Adrenal gland (tissue), 12 donors: Measurements from ENCODE around the gene HMGXB3. TPM values are rescaled to one million over a fixed set of nuclear protein-coding genes. Genes with fewer than 3 reads are reported as not detected.

Experiments used
- DNase-seq, 7 donors: peaks; one replicate each; pipeline ENCODE4 v3.0.0-alpha.2; 2019 to 2020
- H3K27ac ChIP-seq, 5 donors: fragments of 200-600 bp; sonication (generic) in 4 of 5; 1 replicate in 3 of 5; 2 replicates in 2 of 5; pipeline versions ENCODE4 v1.5.1 to v1.8.0; 2016 to 2020; ENCODE audit warnings: mild to moderate bottlenecking in 1 of 5
- H3K27me3 ChIP-seq: fragments of 200-600 bp; 2 replicates; pipeline ENCODE4 v1.8.0; 2021
- H3K36me3 ChIP-seq, 2 donors: fragments of 200-600 bp; replicated peaks in 1 of 2; 1 replicate in 1 of 2; 2 replicates in 1 of 2; pipeline versions ENCODE4 v1.5.1 to v1.8.0; 2018 to 2022
- H3K4me1 ChIP-seq, 2 donors: fragments of 200-600 bp; replicated peaks in 1 of 2; 1 replicate in 1 of 2; 2 replicates in 1 of 2; pipeline versions ENCODE4 v1.5.1 to v1.8.0; 2018 to 2021
- H3K4me3 ChIP-seq, 4 donors: fragments of 200-600 bp; sonication (generic) in 3 of 4; one replicate each; pipeline ENCODE4 v1.5.1; 2016 to 2018
- H3K9me3 ChIP-seq, 3 donors: fragments of 200-600 bp; sonication (generic) in 1 of 3; replicated peaks in 1 of 3; 1 replicate in 2 of 3; 2 replicates in 1 of 3; pipeline versions ENCODE4 v1.5.1 to v1.8.0; 2016 to 2021
- POLR2A ChIP-seq, 2 donors: fragments of 450-650 bp; IDR thresholded peaks; one replicate each; pipeline ENCODE4 v1.6.1; 2017; ENCODE audit warnings: antibody characterized with exemption in 2 of 2, mild to moderate bottlenecking in 2 of 2, moderate library complexity in 1 of 2
- WGBS, 4 donors: extraction: QIAGEN DNeasy Blood & Tissue Kit in 2 of 4; methylation state at CpG; one replicate each; pipeline versions ENCODE4 v1.1.5 to v1.1.7; 2013 to 2017; 5-methylcytosine and 5-hydroxymethylcytosine counted together
- intact Hi-C, 2 donors: fragments of 100-400 bp; cut with DNase I; formaldehyde crosslinking; loops; one replicate each; pipeline versions ENCODE4 v1.14.1 to v1.15.0; 2022 to 2023
- polyA plus RNA-seq, 3 donors: library from polyadenylated mRNA; stranded (reverse); fragments of 200-250 nt in 2 of 3; fragments of 350-450 nt in 1 of 3; fragmentation: Illumina TruSeq in 1 of 3; extraction: RNeasy Lipid Tissue Mini Kit (QIAGEN cat#74804) in 1 of 3; gene quantifications; one replicate each; pipeline ENCODE4 v1.2.3, GENCODE V29; 2013 to 2014
- total RNA-seq, 9 donors: library from RNA; depleted of rRNA in 4 of 9; stranded (reverse); fragments of >200 nt in 4 of 9; fragments of 120-200 nt in 1 of 9; fragmentation: NEBNext Ultra II Directional in 1 of 9; extraction: Animal tissue kit (Norgen Biotek cat#: 25700) in 1 of 9; gene quantifications; one replicate each; pipeline versions ENCODE4 v1.1.0 to v1.2.4, GENCODE V29; 2013 to 2023
- TF ChIP-seq, protein P1 (sequence below), 6 experiments: fragments of 450-650 bp in 4 of 6; fragments of 200-600 bp in 2 of 6; sonication (generic) in 1 of 6; IDR thresholded peaks; 1 replicate in 5 of 6; 2 replicates in 1 of 6; pipeline versions ENCODE4 v1.5.1 to v1.8.0; 2016 to 2021; ENCODE audit warnings: antibody characterized with exemption in 6 of 6, mild to moderate bottlenecking in 2 of 6, moderate library complexity in 1 of 6
- donor health status: healthy with polysubstance abuse.
- donor health status: Bipolar disorder and iron deficiency.
- donor health status: DM: yes; HTN: yes; CAD: no.
- donor health status: DM: no; HTN: no; CAD: no.
- donor health status: DM: no; HTN: no; CAD: no.
- donor health status: DM: yes; HTN: yes; CAD: no.

The HMGXB3 gene
- total and polyA plus RNA-seq, 12 donors = 22.8 to 56.5 (median 36.1) TPM

DNA sequence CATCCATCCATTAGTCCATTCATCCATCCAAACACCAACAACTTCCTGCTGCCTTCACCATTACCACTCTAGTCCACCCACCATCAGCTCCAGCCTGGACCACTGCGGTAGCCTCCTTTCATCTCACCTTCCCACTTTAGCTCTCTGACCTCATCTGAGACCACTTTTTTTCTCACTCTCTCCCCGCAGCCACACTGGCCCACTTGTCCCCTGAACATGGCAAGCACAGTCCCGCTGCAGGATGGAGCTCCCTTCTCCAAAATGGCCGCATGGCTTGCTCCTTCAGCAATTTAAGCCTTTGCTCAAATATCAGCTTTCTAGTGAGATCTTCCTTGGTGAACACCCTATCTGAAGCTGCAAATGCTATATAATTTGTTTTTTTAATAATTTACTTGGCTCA, 74.7 kb downstream of the HMGXB3 start:
- Histone ChIP-seq H3K27ac (no peak overlapping the region), H3K36me3 (peaks cover 0 to 3% of the 10 kb centered on the region in 2 donors), H3K27me3 (no peaks in the 10 kb centered on the region), H3K4me3 (no peak overlapping the region), H3K4me1 (no peaks in the 10 kb centered on the region), H3K9me3 (no peaks in the 10 kb centered on the region)
- TF ChIP-seq, protein P1, sequence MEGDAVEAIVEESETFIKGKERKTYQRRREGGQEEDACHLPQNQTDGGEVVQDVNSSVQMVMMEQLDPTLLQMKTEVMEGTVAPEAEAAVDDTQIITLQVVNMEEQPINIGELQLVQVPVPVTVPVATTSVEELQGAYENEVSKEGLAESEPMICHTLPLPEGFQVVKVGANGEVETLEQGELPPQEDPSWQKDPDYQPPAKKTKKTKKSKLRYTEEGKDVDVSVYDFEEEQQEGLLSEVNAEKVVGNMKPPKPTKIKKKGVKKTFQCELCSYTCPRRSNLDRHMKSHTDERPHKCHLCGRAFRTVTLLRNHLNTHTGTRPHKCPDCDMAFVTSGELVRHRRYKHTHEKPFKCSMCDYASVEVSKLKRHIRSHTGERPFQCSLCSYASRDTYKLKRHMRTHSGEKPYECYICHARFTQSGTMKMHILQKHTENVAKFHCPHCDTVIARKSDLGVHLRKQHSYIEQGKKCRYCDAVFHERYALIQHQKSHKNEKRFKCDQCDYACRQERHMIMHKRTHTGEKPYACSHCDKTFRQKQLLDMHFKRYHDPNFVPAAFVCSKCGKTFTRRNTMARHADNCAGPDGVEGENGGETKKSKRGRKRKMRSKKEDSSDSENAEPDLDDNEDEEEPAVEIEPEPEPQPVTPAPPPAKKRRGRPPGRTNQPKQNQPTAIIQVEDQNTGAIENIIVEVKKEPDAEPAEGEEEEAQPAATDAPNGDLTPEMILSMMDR (IDR thresholded peaks at IDR 0.05) = no peak
- no peak for TF ChIP-seq POLR2A (IDR thresholded peaks at IDR 0.05)
- DNase-seq = peak in 2 of 7 donors; percentile 4 to 41
- intact Hi-C loops = no loop called here
- 86 to 95% (median 91%) methylated on average over 4 of the region's 4 CpGs for WGBS, 4 donors

DNA sequence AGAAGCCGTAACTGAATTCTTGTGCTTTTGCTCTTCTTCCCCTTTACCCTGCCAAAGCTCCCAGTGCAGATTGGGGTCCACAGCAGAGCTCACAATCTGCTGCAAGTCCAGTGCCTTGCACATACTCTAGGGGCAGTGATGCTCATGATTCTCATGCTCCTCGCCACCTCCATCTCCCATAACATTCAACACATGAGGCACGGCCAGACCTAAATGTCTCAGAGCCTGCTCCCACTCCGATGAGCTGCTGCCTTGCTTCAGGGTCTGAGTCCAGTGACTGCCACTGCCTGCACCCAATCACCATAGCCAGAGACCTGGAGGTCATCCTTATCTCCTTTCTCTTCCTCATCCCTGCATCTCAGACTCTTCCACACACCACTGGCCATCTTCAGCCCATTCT, 75.3 kb downstream of the HMGXB3 start:
- TF ChIP-seq, protein P1 (IDR thresholded peaks at IDR 0.05) = no peak
- no peak for TF ChIP-seq POLR2A (IDR thresholded peaks at IDR 0.05)

DNA sequence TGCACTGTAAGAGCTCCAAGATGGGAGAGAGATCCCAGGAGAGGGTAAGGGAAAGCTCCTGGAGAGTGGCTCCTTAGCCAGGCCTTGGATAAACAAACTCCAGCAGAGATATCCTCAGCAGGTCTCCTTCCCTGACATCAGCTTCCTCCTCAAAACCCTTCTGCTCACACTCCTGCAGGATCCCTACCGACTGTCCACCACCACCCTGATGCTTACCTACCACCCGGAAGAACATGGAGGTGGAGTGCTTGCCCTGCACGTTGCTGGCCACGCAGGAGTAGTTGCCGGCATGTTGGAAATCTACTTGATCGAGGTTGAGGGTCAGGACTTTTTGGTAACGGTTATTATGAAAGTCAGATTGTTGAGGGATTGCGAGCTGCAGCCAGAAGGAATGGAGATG, 76.5 kb downstream of the HMGXB3 start:
- TF ChIP-seq POLR2A (IDR thresholded peaks at IDR 0.05) = no peak
- TF ChIP-seq, protein P1 (IDR thresholded peaks at IDR 0.05) = no peak
- peak in 1 of 7 donors; percentile 1 for DNase-seq
- 85 to 95% (median 91%) methylated on average over 8 of the region's 8 CpGs for WGBS, 4 donors
- Histone ChIP-seq H3K27me3 (no peaks in the 10 kb centered on the region), H3K36me3 (peaks cover 0 to 3% of the 10 kb centered on the region in 2 donors), H3K9me3 (no peaks in the 10 kb centered on the region), H3K4me3 (no peak overlapping the region), H3K27ac (no peak overlapping the region), H3K4me1 (peaks cover 0 to 5% of the 10 kb centered on the region in 2 donors)
- intact Hi-C loops = no loop called here

More for the DNA sequence above, 75.3 kb downstream of the HMGXB3 start:
- Histone ChIP-seq H3K27me3 (no peaks in the 10 kb centered on the region), H3K9me3 (no peaks in the 10 kb centered on the region), H3K27ac (no peak overlapping the region), H3K4me1 (no peaks in the 10 kb centered on the region), H3K4me3 (no peak overlapping the region), H3K36me3 (peaks cover 0 to 3% of the 10 kb centered on the region in 2 donors)
- DNase-seq = peak in 1 of 7 donors; percentile 9
- intact Hi-C loops = no loop called here
- WGBS, 4 donors = 79 to 86% (median 83%) methylated on average over 4 of the region's 4 CpGs

DNA sequence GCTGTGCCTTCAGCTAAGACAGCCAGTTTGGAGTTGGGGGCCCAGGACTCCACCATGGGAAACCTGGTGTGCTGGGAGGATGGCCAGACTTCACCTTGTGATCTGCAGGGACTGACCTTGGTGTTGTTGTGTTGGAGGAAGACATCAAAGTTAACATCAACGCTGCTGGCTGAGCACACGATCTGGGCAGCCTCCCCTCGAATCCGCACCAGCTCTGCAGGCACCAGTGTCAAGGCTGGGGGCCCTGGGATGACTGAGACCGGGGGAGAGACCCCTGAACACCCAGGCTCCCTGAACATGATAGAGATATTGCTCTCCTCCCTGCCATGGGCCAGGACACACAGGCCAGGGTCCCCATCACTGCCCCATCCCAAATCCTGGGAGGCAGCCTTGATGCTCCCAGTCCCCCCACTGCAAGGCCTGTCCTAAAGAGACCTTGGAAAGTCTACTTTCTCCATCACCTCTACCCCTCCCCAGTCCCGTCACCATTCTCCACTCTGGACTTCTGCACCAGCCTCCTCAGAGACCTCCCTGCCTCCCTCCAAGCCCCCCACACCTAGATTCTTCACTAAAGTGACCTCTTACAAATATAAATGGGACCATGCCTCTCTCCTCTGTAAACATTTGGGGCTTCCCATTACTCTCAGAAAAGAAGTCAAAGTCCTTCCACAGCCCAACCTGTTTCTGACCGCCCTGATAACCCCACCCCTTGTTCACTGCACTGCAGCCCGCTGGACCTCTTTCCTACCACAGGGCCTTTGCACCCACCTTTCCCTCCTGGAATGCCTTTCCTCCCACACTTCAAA, 77.7 kb downstream of the HMGXB3 start:
- no peak overlapping the region for H3K27ac ChIP-seq
- peaks cover 0 to 5% of the 10 kb centered on the region in 2 donors for H3K4me1 ChIP-seq
- no peak overlapping the region for H3K4me3 ChIP-seq
- H3K36me3 ChIP-seq = peaks cover 0 to 3% of the 10 kb centered on the region in 2 donors
- no peaks in the 10 kb centered on the region for H3K27me3 ChIP-seq
- 71 to 90% (median 82%) methylated on average over 8 of the region's 8 CpGs for WGBS, 4 donors
- intact Hi-C loops = no loop called here
- peak in 1 of 7 donors; percentile 9 for DNase-seq
- no peaks in the 10 kb centered on the region for H3K9me3 ChIP-seq
- no peak for TF ChIP-seq POLR2A (IDR thresholded peaks at IDR 0.05)
- TF ChIP-seq, protein P1 (IDR thresholded peaks at IDR 0.05) = no peak
